GM18502 (cell line): Measurements from ENCODE around the gene RGS7.
"Not testable (repeated sequence)": the region's sequence is repeated elsewhere in the genome, so short reads cannot be mapped to it uniquely, and the experiment has no call there.

Source experiments
- ATAC-seq: cut with Tn5 transposase; IDR thresholded peaks from one replicate; pipeline ENCODE4 v1.9.1; 2021; ENCODE audit warnings: mild to moderate bottlenecking; ENCODE audit not compliant: unreplicated experiment, poor library complexity

Gene RGS7

GRCh38 chr1:240947438-240948224 lies 409.4 kb downstream of the RGS7 start:
- ATAC-seq, result no peak

GRCh38 chr1:240946926-240947325 lies 410.1 kb downstream of the RGS7 start:
- peak; percentile 70 for ATAC-seq

- no peak for ATAC-seq
Measured at GRCh38 chr1:240942901-240943300, 414.1 kb downstream of the RGS7 start.

GRCh38 chr1:240941701-240942370 lies 415.2 kb downstream of the RGS7 start:
- no peak for ATAC-seq

GRCh38 chr1:240936911-240937668 lies 419.9 kb downstream of the RGS7 start:
- ATAC-seq, result no peak

- ATAC-seq, result no peak
Measured at GRCh38 chr1:240935920-240936319, 421.1 kb downstream of the RGS7 start.

- ATAC-seq, result no peak
Measured at GRCh38 chr1:240931031-240931430, 426.0 kb downstream of the RGS7 start.

GRCh38 chr1:240928265-240928664 lies 428.7 kb downstream of the RGS7 start:
- no peak for ATAC-seq

- no peak for ATAC-seq
Measured at GRCh38 chr1:240927821-240928220, 429.2 kb downstream of the RGS7 start.

- ATAC-seq, result no peak
Measured at GRCh38 chr1:240925273-240925672, 431.7 kb downstream of the RGS7 start.

GRCh38 chr1:240917976-240918375 lies 439.0 kb downstream of the RGS7 start:
- ATAC-seq, result no peak

- ATAC-seq, result no peak
Measured at GRCh38 chr1:240914506-240914905, 442.5 kb downstream of the RGS7 start.

- no peak for ATAC-seq
Measured at GRCh38 chr1:240912821-240913220, 444.2 kb downstream of the RGS7 start.

GRCh38 chr1:240909701-240910457 lies 447.1 kb downstream of the RGS7 start:
- ATAC-seq, result no peak

- ATAC-seq, result no peak
Measured at GRCh38 chr1:240906477-240906876, 450.5 kb downstream of the RGS7 start.

- no peak for ATAC-seq
Measured at GRCh38 chr1:240905225-240905765, 451.7 kb downstream of the RGS7 start.

GRCh38 chr1:240895424-240895823 lies 461.6 kb downstream of the RGS7 start:
- ATAC-seq, result not testable (repeated sequence)

- ATAC-seq, result no peak
Measured at GRCh38 chr1:240888787-240889048, 468.3 kb downstream of the RGS7 start.

GRCh38 chr1:240888039-240888786 lies 468.8 kb downstream of the RGS7 start:
- peak; percentile 67 for ATAC-seq

- no peak for ATAC-seq
Measured at GRCh38 chr1:240883490-240883889, 473.5 kb downstream of the RGS7 start.
